Parathyroid adenoma (tissue), 2 donors: ENCODE results near the gene VSIG8.

Experiments used
- H2AFZ ChIP-seq: fragments of 300-600 bp; sonication (generic); one replicate; pipeline ENCODE4 v1.7.0; 2017; ENCODE audit warnings: antibody characterized with exemption, mild to moderate bottlenecking
- H3K27ac ChIP-seq: fragments of 300-600 bp; sonication (generic); one replicate; pipeline ENCODE4 v1.7.0; 2017
- H3K27me3 ChIP-seq: fragments of 300-600 bp; sonication (generic); one replicate; pipeline ENCODE4 v1.7.0; 2017; ENCODE audit warnings: low read length; ENCODE audit not compliant: control insufficient read depth, insufficient read depth
- H3K36me3 ChIP-seq: fragments of 300-600 bp; sonication (generic); one replicate; pipeline ENCODE4 v1.7.0; 2017; ENCODE audit warnings: low read length; ENCODE audit not compliant: control insufficient read depth, insufficient read depth
- H3K4me1 ChIP-seq: fragments of 300-600 bp; sonication (generic); one replicate; pipeline ENCODE4 v1.7.0; 2017; ENCODE audit warnings: control low read depth
- H3K4me2 ChIP-seq: fragments of 300-600 bp; sonication (generic); one replicate; pipeline ENCODE4 v1.7.0; 2017; ENCODE audit warnings: low read length
- H3K4me3 ChIP-seq: fragments of 300-600 bp; sonication (generic); one replicate; pipeline ENCODE4 v1.7.0; 2017; ENCODE audit warnings: low read depth, low read length
- H3K79me2 ChIP-seq: fragments of 300-600 bp; sonication (generic); one replicate; pipeline ENCODE4 v1.7.0; 2017; ENCODE audit warnings: control low read depth
- H3K9ac ChIP-seq: fragments of 300-600 bp; sonication (generic); one replicate; pipeline ENCODE4 v1.7.0; 2017; ENCODE audit warnings: mild to moderate bottlenecking
- H3K9me3 ChIP-seq: fragments of 300-600 bp; sonication (generic); one replicate; pipeline ENCODE4 v1.7.0; 2017; ENCODE audit warnings: low read length; ENCODE audit not compliant: control insufficient read depth
- TF ChIP-seq, protein P1 (sequence below): fragments of 300-600 bp; sonication (generic); IDR thresholded peaks from one replicate; pipeline ENCODE4 v1.7.0; 2017; ENCODE audit warnings: antibody characterized with exemption, mild to moderate bottlenecking
- donor health status: primary hyperparathyroidism.

VSIG8 gene

DNA sequence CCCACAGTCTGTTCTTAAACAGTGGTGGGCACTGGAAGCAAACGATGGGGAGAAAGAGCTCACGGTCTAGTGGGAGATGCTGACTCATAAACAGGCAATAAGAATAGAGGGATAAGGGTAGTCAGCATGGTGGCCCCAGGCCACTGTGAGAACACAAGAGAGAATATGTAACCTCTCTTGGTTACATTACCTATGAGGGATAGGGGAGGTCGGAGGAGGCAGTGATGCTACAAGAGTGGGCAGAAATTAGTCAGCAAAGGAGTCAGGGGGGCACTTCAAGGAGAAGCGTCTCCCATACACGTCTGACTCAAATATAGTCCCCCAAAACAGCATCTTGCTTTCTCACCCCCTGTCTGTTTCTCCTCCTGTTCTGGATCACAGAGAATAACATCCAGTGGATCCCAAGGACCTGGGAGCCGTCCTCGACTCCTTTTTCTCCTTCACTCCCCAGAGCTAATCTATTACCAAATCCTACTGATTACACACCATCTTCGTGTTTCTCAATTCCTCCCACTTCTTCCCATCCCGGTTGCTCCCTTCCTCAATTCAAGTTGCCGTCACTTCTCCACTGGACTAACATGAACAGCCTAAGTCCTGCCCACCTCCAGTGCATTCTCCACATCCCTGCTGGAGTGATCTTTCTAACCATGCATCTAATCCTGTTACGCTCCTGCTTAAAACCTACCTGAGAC, 33.7 kb downstream of the VSIG8 start:
- H3K4me1 ChIP-seq: peaks cover 15% of the 10 kb centered on the region
- H3K79me2 ChIP-seq: no peaks in the 10 kb centered on the region
- no peak overlapping the region for H3K27ac ChIP-seq
- H2AFZ ChIP-seq: peak overlapping the region; percentile 42
- no peak overlapping the region for H3K4me2 ChIP-seq
- H3K36me3 ChIP-seq: no peaks in the 10 kb centered on the region
- H3K9me3 ChIP-seq: no peaks in the 10 kb centered on the region
- no peak overlapping the region for H3K4me3 ChIP-seq
- H3K9ac ChIP-seq: no peak overlapping the region
- no peaks in the 10 kb centered on the region for H3K27me3 ChIP-seq
- TF ChIP-seq, protein P1, sequence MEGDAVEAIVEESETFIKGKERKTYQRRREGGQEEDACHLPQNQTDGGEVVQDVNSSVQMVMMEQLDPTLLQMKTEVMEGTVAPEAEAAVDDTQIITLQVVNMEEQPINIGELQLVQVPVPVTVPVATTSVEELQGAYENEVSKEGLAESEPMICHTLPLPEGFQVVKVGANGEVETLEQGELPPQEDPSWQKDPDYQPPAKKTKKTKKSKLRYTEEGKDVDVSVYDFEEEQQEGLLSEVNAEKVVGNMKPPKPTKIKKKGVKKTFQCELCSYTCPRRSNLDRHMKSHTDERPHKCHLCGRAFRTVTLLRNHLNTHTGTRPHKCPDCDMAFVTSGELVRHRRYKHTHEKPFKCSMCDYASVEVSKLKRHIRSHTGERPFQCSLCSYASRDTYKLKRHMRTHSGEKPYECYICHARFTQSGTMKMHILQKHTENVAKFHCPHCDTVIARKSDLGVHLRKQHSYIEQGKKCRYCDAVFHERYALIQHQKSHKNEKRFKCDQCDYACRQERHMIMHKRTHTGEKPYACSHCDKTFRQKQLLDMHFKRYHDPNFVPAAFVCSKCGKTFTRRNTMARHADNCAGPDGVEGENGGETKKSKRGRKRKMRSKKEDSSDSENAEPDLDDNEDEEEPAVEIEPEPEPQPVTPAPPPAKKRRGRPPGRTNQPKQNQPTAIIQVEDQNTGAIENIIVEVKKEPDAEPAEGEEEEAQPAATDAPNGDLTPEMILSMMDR: no peak

DNA sequence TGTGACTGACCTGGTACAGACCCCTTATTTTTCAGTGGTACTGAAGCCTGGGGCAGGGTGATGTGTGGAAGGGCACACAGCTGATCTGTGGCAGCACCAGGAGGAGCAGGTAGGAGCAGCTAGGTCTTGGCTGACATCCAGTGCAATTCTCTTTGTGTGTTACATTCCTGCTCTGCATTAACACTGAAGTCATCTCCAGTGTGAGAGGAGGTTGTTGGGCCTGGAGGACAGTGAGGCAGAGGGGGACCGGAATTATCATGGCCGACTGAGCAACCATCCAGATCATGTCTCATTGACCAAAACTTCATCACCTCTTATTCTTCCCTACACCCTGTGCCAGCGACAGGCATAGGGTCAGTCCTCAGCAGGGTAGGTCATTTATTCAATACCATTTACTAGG, 34.3 kb downstream of the VSIG8 start:
- TF ChIP-seq, protein P1: no peak
- H3K79me2 ChIP-seq: no peaks in the 10 kb centered on the region
- H3K9me3 ChIP-seq: no peaks in the 10 kb centered on the region
- H3K27me3 ChIP-seq: no peaks in the 10 kb centered on the region
- H3K4me2 ChIP-seq: no peak overlapping the region
- H3K36me3 ChIP-seq: no peaks in the 10 kb centered on the region
- no peak overlapping the region for H3K9ac ChIP-seq
- H3K4me3 ChIP-seq: no peak overlapping the region
- H2AFZ ChIP-seq: no peak overlapping the region
- H3K27ac ChIP-seq: no peak overlapping the region
- H3K4me1 ChIP-seq: peaks cover 15% of the 10 kb centered on the region

DNA sequence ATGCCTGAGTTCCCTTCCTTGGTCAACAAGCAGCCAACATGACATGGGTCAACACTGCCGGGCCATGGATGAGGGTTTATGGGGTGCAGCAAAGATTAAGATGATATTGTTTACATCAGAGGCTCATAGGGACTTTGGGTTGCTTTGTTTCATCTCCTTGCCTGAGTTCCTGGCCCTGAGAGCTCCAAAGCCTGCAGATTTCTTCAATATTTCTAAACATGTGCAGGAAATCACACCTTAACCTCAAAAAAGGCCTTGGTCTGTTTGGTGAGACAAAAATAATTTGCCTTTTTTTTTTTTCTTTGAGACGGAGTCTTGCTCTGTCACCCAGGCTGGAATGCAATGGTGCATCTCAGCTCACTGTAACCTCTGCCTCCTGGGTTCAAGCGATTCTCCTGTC, 34.9 kb downstream of the VSIG8 start:
- H3K27me3 ChIP-seq: no peaks in the 10 kb centered on the region
- no peak overlapping the region for H2AFZ ChIP-seq
- H3K4me3 ChIP-seq: no peak overlapping the region
- H3K79me2 ChIP-seq: no peaks in the 10 kb centered on the region
- TF ChIP-seq, protein P1: no peak
- H3K27ac ChIP-seq: no peak overlapping the region
- no peaks in the 10 kb centered on the region for H3K9me3 ChIP-seq
- H3K4me1 ChIP-seq: peaks cover 15% of the 10 kb centered on the region
- no peak overlapping the region for H3K4me2 ChIP-seq
- no peaks in the 10 kb centered on the region for H3K36me3 ChIP-seq
- no peak overlapping the region for H3K9ac ChIP-seq

DNA sequence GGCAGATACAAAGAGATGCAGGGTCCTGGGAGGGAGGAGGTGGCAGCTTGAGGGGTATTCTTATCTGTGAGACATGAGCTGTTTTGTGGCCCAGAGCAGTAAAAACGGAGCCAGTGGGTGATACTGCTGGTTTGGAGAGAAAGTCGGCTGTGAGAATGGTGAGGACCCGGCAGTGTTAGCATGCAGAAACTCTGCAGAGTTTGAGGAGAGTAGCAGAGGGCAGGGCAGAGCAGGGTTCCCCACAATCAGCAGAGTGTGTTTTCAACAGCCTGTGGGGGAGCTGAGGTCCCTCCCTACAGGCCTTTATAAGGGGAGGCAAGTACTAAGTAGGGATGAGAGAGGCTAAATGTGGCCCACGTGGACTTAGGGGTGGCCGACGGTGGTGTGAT, 35.4 kb downstream of the VSIG8 start:
- no peaks in the 10 kb centered on the region for H3K36me3 ChIP-seq
- no peak overlapping the region for H3K4me3 ChIP-seq
- TF ChIP-seq, protein P1: no peak
- H3K27me3 ChIP-seq: no peaks in the 10 kb centered on the region
- peaks cover 15% of the 10 kb centered on the region for H3K4me1 ChIP-seq
- H3K27ac ChIP-seq: no peak overlapping the region
- no peaks in the 10 kb centered on the region for H3K9me3 ChIP-seq
- no peaks in the 10 kb centered on the region for H3K79me2 ChIP-seq
- no peak overlapping the region for H2AFZ ChIP-seq
- no peak overlapping the region for H3K4me2 ChIP-seq
- H3K9ac ChIP-seq: no peak overlapping the region

- no peak within 1 kb of the TSS for H3K4me2 ChIP-seq
- TF ChIP-seq, protein P1: no peak
- H3K27me3 ChIP-seq: no peaks in the 10 kb centered on the region
- no peaks in the 10 kb centered on the region for H3K79me2 ChIP-seq
- H3K4me1 ChIP-seq: peaks cover 15% of the 10 kb centered on the region
- H3K9me3 ChIP-seq: no peaks in the 10 kb centered on the region
- H3K4me3 ChIP-seq: no peak within 1 kb of the TSS
- H3K36me3 ChIP-seq: no peaks in the 10 kb centered on the region
- H3K9ac ChIP-seq: no peak within 1 kb of the TSS
- H2AFZ ChIP-seq: no peak within 1 kb of the TSS
- H3K27ac ChIP-seq: no peak within 1 kb of the TSS
Observed at GRCh38 chr1:159826441-159827101, 35.9 kb downstream of the VSIG8 start, which contains the start of gene SLAMF8. Gene SLAMF8, plus strand, starts transcription at chr1:159826873. Its CDS starts 26 bp downstream, at chr1:159826899.
